Activated T-cell treated with anti-CD3 and anti-CD28 coated beads, Interleukin-2, amount 50 U/mL, for 1 hour (primary cell): ENCODE results near the gene KLKB1.

Experiments used
- DNase-seq: peaks from one replicate; pipeline ENCODE4 v3.0.0-alpha.2; 2020

KLKB1 gene

GRCh38 chr4:186227221-186227620 lies at the start of gene KLKB1:
Gene KLKB1 (plus strand): TSS chr4:186227507. CDS start chr4:186228196, 689 bp downstream.
- no peak for DNase-seq

- no peak for DNase-seq
Measured at GRCh38 chr4:186188107-186188506, 39.2 kb upstream of the KLKB1 start.

- no peak for DNase-seq
Measured at GRCh38 chr4:186189656-186190055, 37.7 kb upstream of the KLKB1 start.

- peak; percentile 65 for DNase-seq
Measured at GRCh38 chr4:186190581-186191199, 36.6 kb upstream of the KLKB1 start.

- peak; percentile 84 for DNase-seq
Measured at GRCh38 chr4:186191200-186192065, 35.9 kb upstream of the KLKB1 start, which contains the start of gene CYP4V2. Gene CYP4V2 (plus strand): TSS chr4:186191567. CDS start chr4:186191824, 257 bp downstream.

GRCh38 chr4:186192066-186192612 lies 35.2 kb upstream of the KLKB1 start:
- no peak for DNase-seq

GRCh38 chr4:186193851-186194250 lies 33.5 kb upstream of the KLKB1 start:
- DNase-seq = no peak

- no peak for DNase-seq
Measured at GRCh38 chr4:186196063-186196462, 31.2 kb upstream of the KLKB1 start.

- DNase-seq = no peak
Measured at GRCh38 chr4:186200516-186200915, 26.8 kb upstream of the KLKB1 start.

GRCh38 chr4:186201010-186201409 lies 26.3 kb upstream of the KLKB1 start:
- DNase-seq = no peak

GRCh38 chr4:186201535-186202230 lies 25.6 kb upstream of the KLKB1 start:
- DNase-seq = peak; percentile 55

- no peak for DNase-seq
Measured at GRCh38 chr4:186202490-186203140, 24.7 kb upstream of the KLKB1 start.

GRCh38 chr4:186203406-186203805 lies 23.9 kb upstream of the KLKB1 start:
- no peak for DNase-seq

- DNase-seq = no peak
Measured at GRCh38 chr4:186204103-186204559, 23.2 kb upstream of the KLKB1 start.

GRCh38 chr4:186204686-186205085 lies 22.6 kb upstream of the KLKB1 start:
- DNase-seq = no peak

- no peak for DNase-seq
Measured at GRCh38 chr4:186205156-186205555, 22.2 kb upstream of the KLKB1 start.

- no peak for DNase-seq
Measured at GRCh38 chr4:186216465-186217024, 10.8 kb upstream of the KLKB1 start.

GRCh38 chr4:186217733-186218293 lies 9.5 kb upstream of the KLKB1 start:
- no peak for DNase-seq

- no peak for DNase-seq
Measured at GRCh38 chr4:186221624-186222023, 5.7 kb upstream of the KLKB1 start.

GRCh38 chr4:186225848-186226247 lies 1.5 kb upstream of the KLKB1 start:
- DNase-seq = no peak

- no peak for DNase-seq
Measured at GRCh38 chr4:186226521-186227189, 652 bp upstream of the KLKB1 start.
